H9 (cell line): ENCODE data around the gene ARMC10. TPM values are rescaled to one million over a fixed set of nuclear protein-coding genes. Genes with fewer than 3 reads are reported as not detected.

Source experiments
- DNase-seq: peaks from one replicate; pipeline ENCODE4 v3.0.0-alpha.2; 2017
- H2AFZ ChIP-seq: one replicate; pipeline ENCODE4 v1.6.1; 2013; ENCODE audit warnings: mild to moderate bottlenecking, low read length, control low read depth, moderate library complexity
- H2AK5ac ChIP-seq: 2 replicates; pipeline ENCODE4 v1.6.1; 2013; ENCODE audit warnings: low read length, control low read depth, mixed read lengths; ENCODE audit not compliant: insufficient read length
- H2BK120ac ChIP-seq: one replicate; pipeline ENCODE4 v1.6.1; 2013; ENCODE audit warnings: low read depth, mild to moderate bottlenecking, low read length, control low read depth, inconsistent platforms; ENCODE audit not compliant: poor library complexity, severe bottlenecking
- H2BK12ac ChIP-seq: 2 replicates; pipeline ENCODE4 v1.6.1; 2013; ENCODE audit warnings: low read length, control low read depth, mixed read lengths, low read depth; ENCODE audit not compliant: insufficient read length
- H2BK15ac ChIP-seq: 2 replicates; pipeline ENCODE4 v1.6.1; 2013; ENCODE audit warnings: low read depth, low read length, control low read depth
- H2BK20ac ChIP-seq: one replicate; pipeline ENCODE4 v1.6.1; 2013; ENCODE audit warnings: low read depth, mild to moderate bottlenecking, low read length, control low read depth, inconsistent platforms; ENCODE audit not compliant: poor library complexity, severe bottlenecking
- H2BK5ac ChIP-seq: 2 replicates; pipeline ENCODE4 v1.6.1; 2013; ENCODE audit warnings: low read length, control low read depth, mixed read lengths; ENCODE audit not compliant: insufficient read length
- H3K14ac ChIP-seq: 2 replicates; pipeline ENCODE4 v1.6.1; 2013; ENCODE audit warnings: low read length, control low read depth; ENCODE audit not compliant: insufficient read depth
- H3K18ac ChIP-seq: 2 replicates; pipeline ENCODE4 v1.6.1; 2013; ENCODE audit warnings: low read depth, mild to moderate bottlenecking, mixed read lengths, low read length, control low read depth; ENCODE audit not compliant: insufficient read length
- H3K23ac ChIP-seq: 2 replicates; pipeline ENCODE4 v1.6.1; 2013; ENCODE audit warnings: low read length, control low read depth, mixed read lengths, low read depth; ENCODE audit not compliant: insufficient read length
- H3K23me2 ChIP-seq: 2 replicates; pipeline ENCODE4 v1.6.1; 2013; ENCODE audit warnings: low read depth, mild to moderate bottlenecking, mixed read lengths, low read length, control low read depth; ENCODE audit not compliant: insufficient read length, poor library complexity, severe bottlenecking
- H3K27ac ChIP-seq: 2 replicates; pipeline ENCODE4 v1.5.1; 2013; ENCODE audit warnings: low read length, control low read depth, mixed read lengths, low read depth; ENCODE audit not compliant: insufficient read length
- H3K27me3 ChIP-seq: 2 replicates; pipeline ENCODE4 v1.6.1; 2013; ENCODE audit warnings: low read length, control low read depth, inconsistent platforms; ENCODE audit not compliant: insufficient read depth
- H3K4ac ChIP-seq: 2 replicates; pipeline ENCODE4 v1.6.1; 2013; ENCODE audit warnings: low read depth, mild to moderate bottlenecking, control low read depth, inconsistent platforms, low read length, moderate library complexity
- H3K4me1 ChIP-seq: 2 replicates; pipeline ENCODE4 v1.6.1; 2013; ENCODE audit warnings: low read length, control low read depth, inconsistent platforms; ENCODE audit not compliant: insufficient read depth
- H3K4me2 ChIP-seq: 2 replicates; pipeline ENCODE4 v1.6.1; 2013; ENCODE audit warnings: low read length, control low read depth, mixed read lengths; ENCODE audit not compliant: insufficient read length, insufficient read depth
- H3K56ac ChIP-seq: 2 replicates; pipeline ENCODE4 v1.6.1; 2013; ENCODE audit warnings: low read depth, mild to moderate bottlenecking, mixed read lengths, low read length, control low read depth; ENCODE audit not compliant: insufficient read length
- H3K79me1 ChIP-seq: 2 replicates; pipeline ENCODE4 v1.6.1; 2013; ENCODE audit warnings: low read depth, mild to moderate bottlenecking, moderate library complexity, low read length, control low read depth, inconsistent platforms; ENCODE audit not compliant: insufficient read depth, poor library complexity, severe bottlenecking
- H3K79me2 ChIP-seq: 2 replicates; pipeline ENCODE4 v1.6.1; 2013; ENCODE audit warnings: low read length, control low read depth, inconsistent platforms; ENCODE audit not compliant: insufficient read depth
- H3K9ac ChIP-seq: 2 replicates; pipeline ENCODE4 v1.6.1; 2013; ENCODE audit warnings: low read length, control low read depth, mixed read lengths; ENCODE audit not compliant: insufficient read length; ENCODE audit errors: extremely low read depth
- H3K9me3 ChIP-seq: one replicate; pipeline ENCODE4 v1.6.1; 2013; ENCODE audit warnings: low read depth, low read length, inconsistent platforms; ENCODE audit not compliant: control insufficient read depth
- H3T11ph ChIP-seq: one replicate; pipeline ENCODE4 v1.6.1; 2013; ENCODE audit warnings: mild to moderate bottlenecking, low read length, control low read depth, inconsistent platforms
- H4K20me1 ChIP-seq: one replicate; pipeline ENCODE4 v1.6.1; 2013; ENCODE audit not compliant: control insufficient read depth, insufficient read length, insufficient read depth
- H4K5ac ChIP-seq: 2 replicates; pipeline ENCODE4 v1.6.1; 2013; ENCODE audit warnings: low read depth, mild to moderate bottlenecking, mixed read lengths, low read length, control low read depth; ENCODE audit not compliant: insufficient read length
- H4K8ac ChIP-seq: replicated peaks from 2 replicates; pipeline ENCODE4 v1.6.1; 2013; ENCODE audit warnings: low read length, control low read depth, mixed read lengths, low read depth; ENCODE audit not compliant: insufficient read length
- H4K91ac ChIP-seq: 2 replicates; pipeline ENCODE4 v1.6.1; 2013; ENCODE audit warnings: low read depth, mild to moderate bottlenecking, moderate library complexity, mixed read lengths, low read length, control low read depth; ENCODE audit not compliant: insufficient read length
- H3K27ac Mint-ChIP-seq, 3 experiments: 2 replicates in 2 of 3; 3 replicates in 1 of 3; pipeline ENCODE4 v1.8.0; 2020 to 2021; ENCODE audit warnings: mixed read lengths in 3 of 3, mild to moderate bottlenecking in 1 of 3, moderate library complexity in 1 of 3
- H3K27me3 Mint-ChIP-seq: 2 replicates; pipeline ENCODE4 v1.8.0; 2021; ENCODE audit warnings: low read depth, mild to moderate bottlenecking, moderate library complexity, mixed read lengths
- H3K36me3 Mint-ChIP-seq, 3 experiments: 2 replicates in 2 of 3; 3 replicates in 1 of 3; pipeline ENCODE4 v1.8.0; 2020 to 2021; ENCODE audit warnings: low read depth in 3 of 3, mixed read lengths in 3 of 3; ENCODE audit not compliant: insufficient read depth in 1 of 3
- H3K4me1 Mint-ChIP-seq, 2 experiments: 2 replicates each; pipeline ENCODE4 v1.8.0; 2020; ENCODE audit warnings: mixed read lengths in 2 of 2
- H3K4me3 Mint-ChIP-seq, 2 experiments: 2 replicates in 1 of 2; 3 replicates in 1 of 2; pipeline ENCODE4 v1.8.0; 2020 to 2021; ENCODE audit warnings: mild to moderate bottlenecking in 2 of 2, mixed read lengths in 2 of 2, moderate library complexity in 1 of 2
- H3K9me3 Mint-ChIP-seq, 2 experiments: 2 replicates in 1 of 2; 3 replicates in 1 of 2; pipeline ENCODE4 v1.8.0; 2020; ENCODE audit warnings: mild to moderate bottlenecking in 2 of 2, mixed read lengths in 2 of 2, moderate library complexity in 1 of 2
- WGBS: extraction: QIAGEN DNeasy Blood & Tissue Kit; methylation state at CpG from one replicate; pipeline ENCODE4 v1.1.7; 2013; ENCODE audit warnings: missing lambda C conversion rate, low lambda C conversion rate, mixed read lengths; ENCODE audit not compliant: insufficient read length; ENCODE audit errors: extremely low coverage; 5-methylcytosine and 5-hydroxymethylcytosine counted together
- total RNA-seq: library from RNA; stranded (reverse); gene quantifications from 2 replicates; pipeline ENCODE4 v1.2.1, GENCODE V29; 2021
- TF ChIP-seq, protein P1 (sequence below): fragments of 200-600 bp; sonication (generic); conservative IDR thresholded peaks from 3 replicates; pipeline ENCODE4 v1.8.0; 2021; ENCODE audit warnings: antibody characterized with exemption, mild to moderate bottlenecking

Gene ARMC10
- total RNA-seq, 1 experiment from 2014 or later, result 46.8 TPM

DNA sequence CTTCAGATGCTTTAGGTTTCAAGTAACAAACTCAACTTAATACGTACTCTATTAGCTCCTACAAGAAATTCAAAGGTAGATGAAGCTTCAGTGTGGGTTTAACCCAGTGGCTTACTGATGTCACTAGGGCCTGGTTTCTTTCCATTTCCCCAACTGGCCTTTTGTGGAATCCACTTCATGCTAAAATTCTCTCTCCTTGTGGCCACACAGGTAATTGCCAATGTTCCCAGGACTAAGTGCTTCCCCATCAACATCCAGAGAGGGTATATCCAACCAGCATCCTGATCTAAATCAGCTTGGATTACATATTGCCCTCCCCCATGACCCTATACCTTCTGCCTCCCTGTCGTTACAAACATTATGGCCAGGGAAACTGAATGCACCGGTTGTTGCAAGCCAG lies 11.0 kb upstream of the ARMC10 start:
- no peak overlapping the region for H3K18ac ChIP-seq
- H3K4me1 Mint-ChIP-seq, result peaks cover 4 to 5% of the 10 kb centered on the region in 2 experiments; a peak in 2 of 4 replicates
- H2BK20ac ChIP-seq, result no peak overlapping the region
- H4K5ac ChIP-seq, result no peak overlapping the region
- H2BK12ac ChIP-seq, result no peak overlapping the region
- no peaks in the 10 kb centered on the region for H4K20me1 ChIP-seq
- H3K23me2 ChIP-seq, result no peaks in the 10 kb centered on the region
- H3K4me2 ChIP-seq, result no peak overlapping the region
- no CpG with 5 or more reads among the region's 3 CpGs for WGBS
- no peak overlapping the region for H4K8ac ChIP-seq
- TF ChIP-seq, protein P1, sequence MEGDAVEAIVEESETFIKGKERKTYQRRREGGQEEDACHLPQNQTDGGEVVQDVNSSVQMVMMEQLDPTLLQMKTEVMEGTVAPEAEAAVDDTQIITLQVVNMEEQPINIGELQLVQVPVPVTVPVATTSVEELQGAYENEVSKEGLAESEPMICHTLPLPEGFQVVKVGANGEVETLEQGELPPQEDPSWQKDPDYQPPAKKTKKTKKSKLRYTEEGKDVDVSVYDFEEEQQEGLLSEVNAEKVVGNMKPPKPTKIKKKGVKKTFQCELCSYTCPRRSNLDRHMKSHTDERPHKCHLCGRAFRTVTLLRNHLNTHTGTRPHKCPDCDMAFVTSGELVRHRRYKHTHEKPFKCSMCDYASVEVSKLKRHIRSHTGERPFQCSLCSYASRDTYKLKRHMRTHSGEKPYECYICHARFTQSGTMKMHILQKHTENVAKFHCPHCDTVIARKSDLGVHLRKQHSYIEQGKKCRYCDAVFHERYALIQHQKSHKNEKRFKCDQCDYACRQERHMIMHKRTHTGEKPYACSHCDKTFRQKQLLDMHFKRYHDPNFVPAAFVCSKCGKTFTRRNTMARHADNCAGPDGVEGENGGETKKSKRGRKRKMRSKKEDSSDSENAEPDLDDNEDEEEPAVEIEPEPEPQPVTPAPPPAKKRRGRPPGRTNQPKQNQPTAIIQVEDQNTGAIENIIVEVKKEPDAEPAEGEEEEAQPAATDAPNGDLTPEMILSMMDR, result peak; percentile 39; the same call in 2 of the 3 replicates
- peaks cover 2 to 11% (median 11%) of the 10 kb centered on the region in 3 experiments for H3K36me3 Mint-ChIP-seq
- no peak overlapping the region for H2AK5ac ChIP-seq
- no peak overlapping the region for H3K14ac ChIP-seq
- H2BK15ac ChIP-seq, result no peak overlapping the region
- H3T11ph ChIP-seq, result no peak overlapping the region
- H3K79me2 ChIP-seq, result no peaks in the 10 kb centered on the region
- H3K4me3 Mint-ChIP-seq, result no peak overlapping the region
- peaks cover 10 to 11% of the 10 kb centered on the region in 2 experiments; a peak in 3 of 5 replicates for H3K9me3 Mint-ChIP-seq
- H2BK120ac ChIP-seq, result no peak overlapping the region
- no peak overlapping the region for H2AFZ ChIP-seq
- no peak overlapping the region for H2BK5ac ChIP-seq
- no peaks in the 10 kb centered on the region for H3K9me3 ChIP-seq
- H3K27me3 Mint-ChIP-seq, result no peaks in the 10 kb centered on the region
- H3K27ac ChIP-seq, result no peak overlapping the region
- no peak overlapping the region for H3K4ac ChIP-seq
- no peaks in the 10 kb centered on the region for H3K79me1 ChIP-seq
- peak overlapping the region in 1 of 3 experiments; percentile 31; a peak in 1 of 7 replicates for H3K27ac Mint-ChIP-seq
- no peak for DNase-seq
- H3K4me1 ChIP-seq, result no peaks in the 10 kb centered on the region
- H4K91ac ChIP-seq, result no peak overlapping the region
- H3K23ac ChIP-seq, result no peak overlapping the region
- no peaks in the 10 kb centered on the region for H3K27me3 ChIP-seq
- no peak overlapping the region for H3K9ac ChIP-seq
- no peak overlapping the region for H3K56ac ChIP-seq
